GM11168 (cell line): ENCODE results near the gene SUSD3.

Source experiments
- in situ Hi-C: fragments of 300-500 bp; cut with MboI; formaldehyde crosslinking; loops from one replicate; pipeline ENCODE4 v1.12.0; 2022; ENCODE audit warnings: low sequenced_read_pairs; ENCODE audit not compliant: unreplicated experiment

The SUSD3 gene

GRCh38 chr9:93028448-93029006, 30.0 kb upstream of the SUSD3 start:
- in situ Hi-C loops = no loop called here

GRCh38 chr9:93030642-93031628, 27.6 kb upstream of the SUSD3 start:
- in situ Hi-C loops = no loop called here

- in situ Hi-C loops = no loop called here
Observed at GRCh38 chr9:93031629-93032430, 26.7 kb upstream of the SUSD3 start.

GRCh38 chr9:93032545-93032944, 26.0 kb upstream of the SUSD3 start:
- in situ Hi-C loops = no loop called here

GRCh38 chr9:93033531-93033930, 25.0 kb upstream of the SUSD3 start:
- in situ Hi-C loops = no loop called here

- in situ Hi-C loops = no loop called here
Observed at GRCh38 chr9:93035106-93035660, 23.3 kb upstream of the SUSD3 start.

GRCh38 chr9:93035821-93036351, 22.6 kb upstream of the SUSD3 start:
- in situ Hi-C loops = no loop called here

- in situ Hi-C loops = no loop called here
Observed at GRCh38 chr9:93036887-93037475, 21.5 kb upstream of the SUSD3 start.

- in situ Hi-C loops = no loop called here
Observed at GRCh38 chr9:93037476-93037971, 21.0 kb upstream of the SUSD3 start.

GRCh38 chr9:93038918-93039317, 19.6 kb upstream of the SUSD3 start:
- in situ Hi-C loops = no loop called here

- in situ Hi-C loops = no loop called here
Observed at GRCh38 chr9:93039456-93039855, 19.0 kb upstream of the SUSD3 start.

GRCh38 chr9:93039976-93040375, 18.5 kb upstream of the SUSD3 start:
- in situ Hi-C loops = no loop called here

GRCh38 chr9:93040409-93040808, 18.1 kb upstream of the SUSD3 start:
- in situ Hi-C loops = no loop called here

GRCh38 chr9:93041108-93041802, 17.2 kb upstream of the SUSD3 start:
- in situ Hi-C loops = no loop called here

- in situ Hi-C loops = no loop called here
Observed at GRCh38 chr9:93043122-93043521, 15.4 kb upstream of the SUSD3 start.

GRCh38 chr9:93045521-93045920, 13.0 kb upstream of the SUSD3 start:
- in situ Hi-C loops = no loop called here

- in situ Hi-C loops = no loop called here
Observed at GRCh38 chr9:93048566-93049448, 9.7 kb upstream of the SUSD3 start.

- in situ Hi-C loops = no loop called here
Observed at GRCh38 chr9:93049491-93049890, 9.0 kb upstream of the SUSD3 start.
